Activated CD4-positive, alpha-beta memory T cell treated with anti-CD3 and anti-CD28 coated beads for 36 hours (primary cell): ENCODE measurements around the gene RBM10. TPM values are rescaled to one million over a fixed set of nuclear protein-coding genes. Genes with fewer than 3 reads are reported as not detected.

Experiments used
- CTCF ChIA-PET: fragments of 350-600 bp; sonication (Branson Sonifier 250); formaldehyde crosslinking; loops from one replicate; lab custom pipeline; 2021; ENCODE audit warnings: antibody characterized with exemption, inconsistent platforms; lab: Charles Lee
- POLR2A ChIA-PET: fragments of 350-600 bp; sonication (Branson Sonifier 250); formaldehyde crosslinking; loops from one replicate; lab custom pipeline; 2021; ENCODE audit warnings: antibody characterized with exemption; lab: Charles Lee
- DNase-seq: peaks from one replicate; pipeline ENCODE4 v3.0.0-alpha.2; 2020
- H3K27ac Mint-ChIP-seq: one replicate; pipeline ENCODE4 v1.8.0; 2021; ENCODE audit warnings: mixed read lengths
- H3K27me3 Mint-ChIP-seq: one replicate; pipeline ENCODE4 v1.8.0; 2021; ENCODE audit warnings: mixed read lengths
- H3K36me3 Mint-ChIP-seq: one replicate; pipeline ENCODE4 v1.8.0; 2021; ENCODE audit warnings: mixed read lengths
- H3K4me1 Mint-ChIP-seq: one replicate; pipeline ENCODE4 v1.8.0; 2021; ENCODE audit warnings: low read depth, mixed read lengths
- H3K4me3 Mint-ChIP-seq: one replicate; pipeline ENCODE4 v1.8.0; 2021; ENCODE audit warnings: mild to moderate bottlenecking, mixed read lengths
- H3K9me3 Mint-ChIP-seq: one replicate; pipeline ENCODE4 v1.8.0; 2021; ENCODE audit warnings: mixed read lengths
- intact Hi-C: fragments of 100-400 bp; cut with micrococcal nuclease; formaldehyde crosslinking; loops from one replicate; pipeline ENCODE4 v1.15.1; 2023
- total RNA-seq, 2 experiments: library from RNA; stranded (reverse); gene quantifications; one replicate each; pipeline ENCODE4 v1.2.3, GENCODE V29; 2021

Gene RBM10
- total RNA-seq, 2 experiments from 2014 or later = 61.0 to 62.3 TPM

GRCh38 chrX:47227334-47227583 lies 82.2 kb downstream of the RBM10 start:
- Mint-ChIP-seq H3K36me3 (peaks cover 22% of the 10 kb centered on the region), H3K4me1 (peaks cover 7% of the 10 kb centered on the region), H3K4me3 (no peak overlapping the region), H3K27me3 (no peaks in the 10 kb centered on the region), H3K27ac (no peak overlapping the region), H3K9me3 (no peaks in the 10 kb centered on the region)
- intact Hi-C loops = no loop called here
- POLR2A ChIA-PET = no interaction called here
- CTCF ChIA-PET = no interaction called here
- DNase-seq = no peak

GRCh38 chrX:47228550-47229270 lies 83.7 kb downstream of the RBM10 start:
- CTCF ChIA-PET = interaction anchor here (1.4 kb wide), 1 partner anchor 83 kb away, joined by 3 read pairs; no protein-coding TSS in a partner anchor
- POLR2A ChIA-PET = interaction anchor here (1.4 kb wide), 1 partner anchor 11 kb away, joined by 3 read pairs; the partner anchor contains the start of gene CDK16
- Mint-ChIP-seq H3K9me3 (no peaks in the 10 kb centered on the region), H3K4me1 (peaks cover 7% of the 10 kb centered on the region), H3K27ac (no peak overlapping the region), H3K27me3 (no peaks in the 10 kb centered on the region), H3K36me3 (peaks cover 22% of the 10 kb centered on the region), H3K4me3 (no peak overlapping the region)
- intact Hi-C loops = no loop called here
- no peak for DNase-seq

- Mint-ChIP-seq H3K4me3 (no peak overlapping the region), H3K27ac (no peak overlapping the region), H3K36me3 (peaks cover 22% of the 10 kb centered on the region), H3K4me1 (peaks cover 7% of the 10 kb centered on the region), H3K9me3 (no peaks in the 10 kb centered on the region), H3K27me3 (no peaks in the 10 kb centered on the region)
- ChIA-PET POLR2A (interaction anchor here (1.4 kb wide), 1 partner anchor 11 kb away, joined by 3 read pairs; the partner anchor contains the start of gene CDK16), CTCF (no interaction called here)
- intact Hi-C loops = no loop called here
- no peak for DNase-seq
These were observed 84.4 kb downstream of the RBM10 start for GRCh38 chrX:47229427-47229826.

- no peak for DNase-seq
- H3K36me3 Mint-ChIP-seq = peaks cover 22% of the 10 kb centered on the region
- no peak overlapping the region for H3K4me3 Mint-ChIP-seq
- H3K4me1 Mint-ChIP-seq = peaks cover 11% of the 10 kb centered on the region
- ChIA-PET CTCF (no interaction called here), POLR2A (no interaction called here)
- intact Hi-C loops = loop anchor here (5.0 kb wide), 1 partner anchor 82 kb away; no protein-coding TSS in a partner anchor
- no peaks in the 10 kb centered on the region for H3K27me3 Mint-ChIP-seq
- no peak overlapping the region for H3K27ac Mint-ChIP-seq
- no peaks in the 10 kb centered on the region for H3K9me3 Mint-ChIP-seq
These were observed 85.3 kb downstream of the RBM10 start for GRCh38 chrX:47230136-47230868.

- H3K9me3 Mint-ChIP-seq = no peaks in the 10 kb centered on the region
- ChIA-PET CTCF (no interaction called here), POLR2A (no interaction called here)
- no peak for DNase-seq
- peaks cover 19% of the 10 kb centered on the region for H3K4me1 Mint-ChIP-seq
- no peak overlapping the region for H3K4me3 Mint-ChIP-seq
- peaks cover 17% of the 10 kb centered on the region for H3K36me3 Mint-ChIP-seq
- H3K27ac Mint-ChIP-seq = peak overlapping the region; percentile 15
- intact Hi-C loops = loop anchor here (5.0 kb wide), 1 partner anchor 81 kb away; no protein-coding TSS in a partner anchor
- no peaks in the 10 kb centered on the region for H3K27me3 Mint-ChIP-seq
These were observed 86.1 kb downstream of the RBM10 start for GRCh38 chrX:47231167-47231566.

- intact Hi-C loops = loop anchor here (2.0 to 5.0 kb wide), 2 partner anchors 80 to 427 kb away; partner anchors contain the start of gene UXT
- peaks cover 25% of the 10 kb centered on the region for H3K4me1 Mint-ChIP-seq
- no peak for DNase-seq
- no peaks in the 10 kb centered on the region for H3K9me3 Mint-ChIP-seq
- ChIA-PET POLR2A (interaction anchor here (1.2 to 1.6 kb wide), 2 partner anchors 14 to 32 kb away, joined by 3 to 14 read pairs; partner anchors contain the start of gene CDK16), CTCF (interaction anchor here (1.8 kb wide), 1 partner anchor 153 kb away, joined by 6 read pairs; no protein-coding TSS in a partner anchor)
- H3K27me3 Mint-ChIP-seq = no peaks in the 10 kb centered on the region
- H3K4me3 Mint-ChIP-seq = peak overlapping the region; percentile 83
- peaks cover 9% of the 10 kb centered on the region for H3K36me3 Mint-ChIP-seq
- H3K27ac Mint-ChIP-seq = peak overlapping the region; percentile 87
These were observed 87.3 kb downstream of the RBM10 start for GRCh38 chrX:47232197-47232802.

GRCh38 chrX:47232803-47233332 lies 87.8 kb downstream of the RBM10 start, which contains the start of gene USP11:
USP11 (plus strand) TSS chrX:47233009; CDS start chrX:47233044, 35 bp downstream.
- Mint-ChIP-seq H3K9me3 (no peaks in the 10 kb centered on the region), H3K27me3 (no peaks in the 10 kb centered on the region), H3K4me3 (peak within 1 kb of the TSS; percentile 83), H3K4me1 (peaks cover 25% of the 10 kb centered on the region), H3K36me3 (peaks cover 9% of the 10 kb centered on the region), H3K27ac (peak within 1 kb of the TSS; percentile 87)
- intact Hi-C loops = loop anchor here (1.0 to 5.0 kb wide), 5 partner anchors 16 to 426 kb away; partner anchors contain the start of genes NDUFB11 and UXT
- ChIA-PET CTCF (interaction anchor here (1.8 kb wide), 1 partner anchor 152 kb away, joined by 6 read pairs; no protein-coding TSS in a partner anchor), POLR2A (interaction anchor here (0.9 to 1.6 kb wide), 5 partner anchors 12 to 42 kb away, joined by 3 to 14 read pairs (median 3); partner anchors contain the start of gene CDK16)
- peak; percentile 43 for DNase-seq

GRCh38 chrX:47233333-47234113 lies 88.5 kb downstream of the RBM10 start:
- POLR2A ChIA-PET = interaction anchor here (0.9 to 1.6 kb wide), 5 partner anchors 11 to 43 kb away, joined by 3 to 14 read pairs (median 3); partner anchors contain the start of gene CDK16
- peaks cover 9% of the 10 kb centered on the region for H3K36me3 Mint-ChIP-seq
- intact Hi-C loops = loop anchor here (1.0 to 5.0 kb wide), 5 partner anchors 16 to 425 kb away; partner anchors contain the start of genes NDUFB11 and UXT
- DNase-seq = peak; percentile 96
- peaks cover 25% of the 10 kb centered on the region for H3K4me1 Mint-ChIP-seq
- CTCF ChIA-PET = interaction anchor here (1.8 kb wide), 1 partner anchor 152 kb away, joined by 6 read pairs; no protein-coding TSS in a partner anchor
- H3K27me3 Mint-ChIP-seq = no peaks in the 10 kb centered on the region
- no peaks in the 10 kb centered on the region for H3K9me3 Mint-ChIP-seq
- H3K4me3 Mint-ChIP-seq = peak overlapping the region; percentile 83
- peak overlapping the region; percentile 87 for H3K27ac Mint-ChIP-seq

- ChIA-PET CTCF (no interaction called here), POLR2A (interaction anchor here (0.8 kb wide), 1 partner anchor 40 kb away, joined by 5 read pairs; no protein-coding TSS in a partner anchor)
- Mint-ChIP-seq H3K9me3 (no peaks in the 10 kb centered on the region), H3K27me3 (no peaks in the 10 kb centered on the region), H3K36me3 (peaks cover 4% of the 10 kb centered on the region), H3K27ac (peak overlapping the region; percentile 87), H3K4me3 (peak overlapping the region; percentile 83), H3K4me1 (peaks cover 25% of the 10 kb centered on the region)
- intact Hi-C loops = loop anchor here (5.0 kb wide), 1 partner anchor 78 kb away; no protein-coding TSS in a partner anchor
- no peak for DNase-seq
These were observed 89.6 kb downstream of the RBM10 start for GRCh38 chrX:47234583-47234982.

GRCh38 chrX:47235691-47236103 lies 90.7 kb downstream of the RBM10 start:
- Mint-ChIP-seq H3K9me3 (no peaks in the 10 kb centered on the region), H3K27ac (peak overlapping the region; percentile 30), H3K4me1 (peaks cover 22% of the 10 kb centered on the region), H3K27me3 (no peaks in the 10 kb centered on the region), H3K36me3 (peaks cover 4% of the 10 kb centered on the region), H3K4me3 (peak overlapping the region; percentile 33)
- intact Hi-C loops = no loop called here
- POLR2A ChIA-PET = interaction anchor here (0.8 kb wide), 1 partner anchor 41 kb away, joined by 5 read pairs; no protein-coding TSS in a partner anchor
- no peak for DNase-seq
- CTCF ChIA-PET = interaction anchor here (0.6 to 1.2 kb wide), 2 partner anchors 77 to 149 kb away, joined by 3 read pairs; no protein-coding TSS in a partner anchor
